Left colon (tissue), 2 donors: ENCODE results near the gene PCOLCE2. TPM values are rescaled to one million over a fixed set of nuclear protein-coding genes. Genes with fewer than 3 reads are reported as not detected.
A peak's percentile ranks its signal among the peaks of the same experiment; 100 is the strongest.
"Not testable (repeated sequence)": the region's sequence is repeated elsewhere in the genome, so short reads cannot be mapped to it uniquely, and the experiment has no call there.

Experiments
- ATAC-seq: fragments of 200-7000 bp; cut with Tn5 transposase; one replicate; pipeline ENCODE4 v1.9.1; 2020; ENCODE audit warnings: mild to moderate bottlenecking, moderate library complexity
- DNase-seq, 2 donors: peaks; one replicate each; pipeline ENCODE4 v3.0.0-alpha.2; 2020
- intact Hi-C, 2 donors: fragments of 100-400 bp; cut with DNase I in 1 of 2; cut with micrococcal nuclease in 1 of 2; formaldehyde crosslinking; loops; one replicate each; pipeline versions ENCODE4 v1.11.2 to v1.14.0; 2022; cut with DNase I, micrococcal nuclease
- total RNA-seq, 2 donors: library from RNA; stranded (reverse); fragmentation: NEBNext Ultra II Directional; extraction: Animal tissue kit (Norgen Biotek cat#: 25700); gene quantifications; one replicate each; pipeline ENCODE4 v1.2.1, GENCODE V29; 2021
- donor health status: DM: no; HTN: no; CAD: no.
- donor health status: DM: yes; HTN: yes; CAD: no.

The PCOLCE2 gene
- total RNA-seq, 2 donors from 2014 or later, result 2.6 to 2.9 TPM

GRCh38 chr3:142875583-142876207 is 13.2 kb downstream of the PCOLCE2 start:
- intact Hi-C loops, result no loop called here
- ATAC-seq (no peak), DNase-seq (no peak)

GRCh38 chr3:142875099-142875498 is 13.8 kb downstream of the PCOLCE2 start:
- ATAC-seq (no peak), DNase-seq (no peak)
- intact Hi-C loops, result no loop called here

DNA sequence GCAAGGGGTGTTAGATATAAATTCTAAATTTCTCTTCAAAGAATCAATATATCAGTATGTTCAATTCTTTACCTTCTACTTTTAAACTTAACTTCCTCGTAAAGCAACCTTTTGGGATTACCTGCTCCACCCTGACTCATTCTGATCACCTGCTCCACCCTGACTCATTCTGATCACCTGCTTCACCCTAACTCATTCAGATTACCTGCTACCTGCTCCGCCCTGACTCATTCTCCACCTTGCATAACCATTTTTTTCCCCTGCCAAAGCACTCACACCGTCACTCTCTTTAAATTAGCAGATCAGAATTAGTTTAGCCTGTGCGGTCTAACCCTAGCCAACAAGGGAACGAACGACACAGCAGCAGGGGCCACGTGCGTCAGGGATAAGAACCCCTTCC is 20.5 kb downstream of the PCOLCE2 start:
- intact Hi-C loops, DNase-seq, ATAC-seq: not testable (repeated sequence)

DNA sequence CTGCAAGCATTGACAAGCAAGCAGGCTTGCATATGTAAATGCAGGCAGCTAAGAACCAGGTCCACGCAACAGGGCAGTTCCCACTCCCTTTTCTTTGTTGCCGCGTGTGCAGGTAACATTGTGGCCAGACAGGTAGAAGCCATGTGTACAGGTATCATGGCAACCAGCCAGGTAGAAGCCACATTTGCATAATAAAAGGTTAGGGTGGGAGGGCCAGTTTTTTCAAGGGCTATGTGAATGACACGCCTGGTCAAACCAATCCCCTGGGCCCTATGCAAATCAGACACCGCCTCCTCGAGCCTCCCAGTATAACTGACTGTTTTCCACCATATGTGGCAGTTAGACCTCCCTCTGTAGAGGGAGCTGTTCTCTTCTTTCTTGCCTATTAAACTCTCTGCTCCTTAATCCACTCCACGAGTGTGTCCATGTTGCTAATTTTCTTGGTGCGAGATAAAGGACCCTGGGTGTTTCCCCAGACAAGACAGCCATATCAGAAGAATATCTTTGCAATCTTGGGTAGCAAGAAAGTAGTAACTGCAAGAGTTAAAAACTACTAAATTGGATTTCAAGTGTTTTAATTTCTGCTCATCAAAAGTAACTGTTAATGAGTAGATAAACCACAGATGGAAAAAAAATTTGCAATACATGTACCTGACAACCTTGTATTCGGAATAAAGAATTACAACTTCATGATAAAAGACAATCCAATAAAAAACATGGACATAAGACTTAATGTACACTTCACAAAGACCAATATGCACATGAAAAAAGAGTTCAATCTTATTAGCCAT is 21.8 kb downstream of the PCOLCE2 start:
- DNase-seq (no peak), ATAC-seq (peak; percentile 26)
- intact Hi-C loops, result no loop called here

DNA sequence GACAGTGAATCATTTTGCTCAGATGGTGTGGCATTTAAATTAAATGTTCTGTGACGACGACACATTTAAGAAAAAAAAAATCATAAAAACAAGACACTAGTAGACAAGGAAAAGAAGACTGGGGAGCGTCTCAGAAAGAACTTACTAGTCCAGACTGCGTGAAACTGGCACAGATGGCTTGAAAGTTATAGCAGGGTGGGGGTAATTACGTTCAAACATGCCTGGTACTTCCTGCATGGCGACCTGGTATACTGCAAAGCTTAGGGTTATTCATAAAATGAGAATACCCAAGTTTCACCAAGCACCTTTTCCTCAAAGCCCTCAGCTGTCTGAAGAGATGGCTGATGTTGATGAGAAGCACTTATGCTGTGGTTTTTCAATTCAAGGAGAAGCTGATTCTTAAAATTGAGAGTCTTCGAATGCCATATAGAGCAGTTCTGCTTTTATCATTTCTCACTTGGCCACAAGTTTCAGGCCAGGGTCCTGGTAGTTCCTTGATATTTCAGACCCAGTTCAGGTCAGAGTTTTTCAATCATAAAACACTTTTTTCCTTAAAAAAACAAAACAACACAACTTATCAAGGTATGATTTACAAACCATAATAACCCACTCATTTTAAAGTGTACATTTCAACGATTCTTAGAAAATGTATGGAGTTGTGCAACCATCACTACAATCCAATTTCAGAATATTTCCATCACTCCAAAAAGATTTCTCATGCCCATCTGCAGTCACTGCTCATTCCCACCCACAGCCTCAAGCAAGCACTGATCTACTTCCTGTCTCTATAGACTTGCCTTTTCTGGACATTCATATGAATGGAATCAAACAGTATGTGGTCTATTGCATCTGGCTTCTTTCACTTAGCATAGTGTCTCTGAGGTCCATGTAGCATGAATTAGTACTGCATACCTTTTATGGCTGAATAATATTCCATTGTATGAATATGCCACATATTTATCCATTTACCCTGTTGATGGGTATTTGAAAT is 24.7 kb downstream of the PCOLCE2 start:
- DNase-seq (no peak), ATAC-seq (peak; percentile 85)
- intact Hi-C loops, result no loop called here

- ATAC-seq (peak; percentile 31), DNase-seq (no peak)
- intact Hi-C loops, result no loop called here
These were observed 25.7 kb downstream of the PCOLCE2 start for GRCh38 chr3:142863010-142863817.

GRCh38 chr3:142861926-142862325 is 27.0 kb downstream of the PCOLCE2 start:
- intact Hi-C loops, result no loop called here
- ATAC-seq, result no peak
- DNase-seq, result no peak

GRCh38 chr3:142858043-142858442 is 30.8 kb downstream of the PCOLCE2 start:
- ATAC-seq (no peak), DNase-seq (no peak)
- intact Hi-C loops, result no loop called here

- intact Hi-C loops, result no loop called here
- ATAC-seq (peak; percentile 91), DNase-seq (peak in 1 of 2 donors; percentile 35)
These were observed 31.8 kb downstream of the PCOLCE2 start for GRCh38 chr3:142857056-142857455.

GRCh38 chr3:142853270-142854168 is 35.4 kb downstream of the PCOLCE2 start:
- intact Hi-C loops, result no loop called here
- no peak for DNase-seq
- ATAC-seq, result no peak

DNA sequence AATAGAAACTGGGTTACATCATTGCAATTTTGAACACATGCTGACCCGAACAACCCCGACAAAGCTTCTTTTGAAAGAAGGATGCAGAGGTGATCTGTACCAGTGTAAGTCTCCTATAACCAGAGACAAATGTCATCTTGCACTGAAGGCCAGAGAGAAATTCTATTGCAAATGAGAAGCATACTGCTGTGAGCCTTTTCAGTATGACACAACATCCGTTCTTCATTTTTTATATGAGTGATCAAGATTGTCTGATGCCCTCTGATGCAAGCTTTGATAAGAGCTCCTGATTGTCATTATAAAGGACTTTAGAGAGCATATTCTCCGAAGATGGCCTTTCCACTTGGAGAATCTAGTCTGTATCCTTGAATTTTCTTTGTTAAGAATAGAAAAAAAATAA is 36.9 kb downstream of the PCOLCE2 start:
- DNase-seq (no peak), ATAC-seq (no peak)
- intact Hi-C loops, result no loop called here

DNA sequence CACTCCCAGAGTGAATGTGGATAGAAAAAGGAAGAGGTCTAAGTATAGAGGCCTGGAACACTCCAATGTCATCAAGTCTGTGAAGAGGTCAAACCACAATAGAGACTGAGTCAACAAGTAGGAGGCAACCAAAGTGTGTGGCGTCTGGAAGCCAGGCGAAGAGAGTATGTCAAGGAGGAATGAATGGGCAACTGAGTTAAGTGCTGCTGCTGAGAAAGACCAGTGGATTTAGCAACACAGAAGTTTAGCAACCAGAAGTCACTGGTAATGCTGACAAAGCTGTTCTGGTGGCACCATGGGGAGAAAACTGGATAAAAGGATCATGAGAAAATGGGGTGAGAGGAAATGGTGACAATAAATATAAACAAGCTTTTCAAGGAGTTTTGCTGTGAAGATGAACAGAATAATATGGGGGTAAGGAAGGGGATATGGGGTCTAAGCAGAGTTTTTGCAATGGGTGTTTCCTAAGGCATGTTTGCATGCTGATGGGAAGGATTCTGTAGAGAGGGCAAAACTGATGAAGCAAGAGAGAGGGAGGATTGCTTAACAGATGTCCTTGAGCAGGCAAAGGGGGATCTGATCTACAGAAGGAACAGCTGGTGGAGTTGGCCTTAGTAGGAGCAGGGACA is 38.4 kb downstream of the PCOLCE2 start:
- ATAC-seq (no peak), DNase-seq (no peak)
- intact Hi-C loops, result no loop called here

GRCh38 chr3:142849148-142849547 is 39.7 kb downstream of the PCOLCE2 start:
- ATAC-seq, result no peak
- DNase-seq, result no peak
- intact Hi-C loops, result no loop called here

DNA sequence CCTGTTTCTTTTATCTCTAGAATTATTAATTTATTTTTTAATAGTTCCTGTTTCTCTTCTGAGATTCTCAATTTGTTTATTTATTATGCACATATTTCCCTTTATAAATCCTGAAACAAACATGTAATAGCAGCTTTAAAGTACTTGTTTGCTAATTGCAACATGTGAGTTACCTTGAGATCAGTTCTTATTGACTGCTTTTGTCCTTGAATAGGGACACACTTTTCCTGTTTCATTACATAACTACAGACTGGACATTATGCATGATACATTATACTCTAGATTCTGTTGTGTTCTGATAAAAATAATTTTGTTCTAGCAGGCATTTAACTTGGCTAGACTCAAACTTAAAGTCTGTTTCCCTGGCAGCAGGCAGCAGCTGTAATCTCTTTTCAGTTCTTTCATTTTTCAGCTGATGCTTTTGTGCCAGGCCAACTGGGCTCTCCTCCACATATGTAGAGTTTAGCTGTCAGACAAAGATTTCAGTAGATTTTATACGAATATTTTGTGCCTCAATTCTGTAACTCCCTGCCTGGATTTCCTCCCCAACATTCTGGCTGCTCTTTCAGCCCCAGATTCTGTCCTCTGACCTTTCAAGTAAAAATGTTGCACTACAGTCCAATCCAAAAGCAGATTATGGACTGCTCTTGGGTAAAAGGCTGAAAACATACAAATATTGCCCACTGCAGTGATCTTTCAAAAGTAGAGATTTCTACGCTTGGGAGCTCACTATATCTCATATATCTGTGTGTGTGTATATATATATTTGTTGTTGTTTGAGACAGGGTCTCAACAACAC is 41.9 kb downstream of the PCOLCE2 start:
- intact Hi-C loops, result no loop called here
- ATAC-seq (no peak), DNase-seq (no peak)

DNA sequence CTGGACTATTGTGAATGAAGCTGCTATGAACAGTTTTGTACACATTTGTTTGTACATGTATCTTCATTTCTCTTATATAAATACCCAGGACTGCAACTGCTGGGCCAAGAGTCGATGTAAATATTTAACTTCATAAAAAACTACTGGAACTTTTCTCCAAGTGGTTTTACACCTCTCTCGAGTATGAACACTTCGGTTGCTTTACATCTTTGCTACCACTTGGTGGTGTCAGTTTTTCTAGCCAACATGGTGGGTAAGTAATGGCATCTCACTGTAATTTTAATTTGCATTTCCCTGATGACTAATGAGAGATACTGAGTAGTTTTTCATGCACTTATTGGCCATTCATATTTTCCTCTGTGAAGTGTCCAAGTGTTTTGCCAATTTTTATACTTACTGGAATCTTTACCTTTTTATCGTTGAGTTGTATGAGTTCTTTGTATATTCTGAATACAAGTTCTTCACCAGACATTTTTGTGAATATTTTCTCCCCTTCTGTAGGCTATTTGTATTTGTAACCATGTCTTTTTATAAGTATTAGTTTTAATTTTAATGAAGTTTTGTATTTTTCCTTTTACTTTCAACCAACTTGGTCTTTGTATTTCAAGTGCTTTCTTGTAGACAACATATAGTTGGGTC is 44.4 kb downstream of the PCOLCE2 start:
- intact Hi-C loops, result no loop called here
- DNase-seq (no peak), ATAC-seq (peak; percentile 67)

DNA sequence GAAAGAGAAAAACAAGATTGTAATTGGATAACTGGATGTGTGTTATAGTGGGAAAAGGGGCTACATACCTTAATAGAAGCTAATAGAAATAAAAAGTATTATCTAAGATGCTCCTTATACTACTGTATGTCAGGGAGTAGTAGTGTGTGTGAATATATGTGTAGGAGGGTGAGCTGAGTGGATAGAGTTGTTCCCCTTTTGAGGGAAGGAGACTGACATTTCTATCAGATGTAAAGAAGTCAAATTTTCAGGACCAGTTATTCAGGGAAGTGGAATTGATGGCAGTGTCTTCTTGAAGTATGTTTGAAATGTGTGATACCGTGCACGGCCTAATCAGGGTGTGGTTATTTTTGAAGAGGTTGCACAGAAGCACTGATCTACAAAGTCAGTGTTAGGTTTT is 49.1 kb downstream of the PCOLCE2 start:
- intact Hi-C loops, result no loop called here
- ATAC-seq (no peak), DNase-seq (no peak)
